Colonic mucosa (tissue), 4 donors: ENCODE results near the gene KLK3. TPM values are rescaled to one million over a fixed set of nuclear protein-coding genes. Genes with fewer than 3 reads are reported as not detected.

ENCODE experiments used
- DNase-seq: peaks from one replicate; pipeline ENCODE4 v3.0.0-alpha.2; 2020
- H3K27ac ChIP-seq: fragments of 200-600 bp; one replicate; pipeline ENCODE4 v1.8.0; 2021
- H3K27me3 ChIP-seq: fragments of 200-600 bp; one replicate; pipeline ENCODE4 v1.8.0; 2021
- H3K36me3 ChIP-seq: fragments of 200-600 bp; one replicate; pipeline ENCODE4 v1.8.0; 2021
- H3K4me1 ChIP-seq: fragments of 200-600 bp; one replicate; pipeline ENCODE4 v1.8.0; 2021; ENCODE audit warnings: mild to moderate bottlenecking
- H3K4me3 ChIP-seq: fragments of 200-600 bp; one replicate; pipeline ENCODE4 v1.8.0; 2021
- H3K9ac ChIP-seq, 2 donors: one replicate each; pipeline ENCODE4 v1.7.0; 2013; ENCODE audit warnings: control low read depth in 2 of 2, low read depth in 2 of 2, low read length in 2 of 2
- H3K9me3 ChIP-seq: fragments of 200-600 bp; one replicate; pipeline ENCODE4 v1.8.0; 2021
- intact Hi-C: fragments of 100-400 bp; cut with DNase I; formaldehyde crosslinking; loops from one replicate; pipeline ENCODE4 v1.14.1; 2022
- total RNA-seq, 2 donors: library from RNA; stranded (reverse); fragmentation: NEBNext Ultra II Directional in 1 of 2; extraction: Animal tissue kit (Norgen Biotek cat#: 25700) in 1 of 2; gene quantifications; one replicate each; pipeline ENCODE4 v1.2.1, GENCODE V29; 2021
- TF ChIP-seq, protein P1 (sequence below): fragments of 200-600 bp; IDR thresholded peaks from one replicate; pipeline ENCODE4 v1.8.0; 2022; ENCODE audit warnings: antibody characterized with exemption, mild to moderate bottlenecking
- donor health status: healthy.
- donor health status: DM: no; HTN: no; CAD: no.
- donor health status: DM: no; HTN: no; CAD: no.

Gene KLK3
- total RNA-seq, 2 donors from 2014 or later: 2.4 to 2.5 TPM

DNA sequence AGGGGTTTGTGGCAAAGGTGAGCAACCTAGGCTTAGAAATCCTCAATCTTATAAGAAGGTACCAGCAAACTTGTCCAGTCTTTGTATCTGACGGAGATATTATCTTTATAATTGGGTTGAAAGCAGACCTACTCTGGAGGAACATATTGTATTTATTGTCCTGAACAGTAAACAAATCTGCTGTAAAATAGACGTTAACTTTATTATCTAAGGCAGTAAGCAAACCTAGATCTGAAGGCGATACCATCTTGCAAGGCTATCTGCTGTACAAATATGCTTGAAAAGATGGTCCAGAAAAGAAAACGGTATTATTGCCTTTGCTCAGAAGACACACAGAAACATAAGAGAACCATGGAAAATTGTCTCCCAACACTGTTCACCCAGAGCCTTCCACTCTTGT is 14.8 kb downstream of the KLK3 start:
- H3K4me1 ChIP-seq: no peaks in the 10 kb centered on the region
- H3K4me3 ChIP-seq: no peak overlapping the region
- no peak overlapping the region for H3K27ac ChIP-seq
- H3K9me3 ChIP-seq: no peaks in the 10 kb centered on the region
- no peak for DNase-seq
- H3K9ac ChIP-seq: no peak overlapping the region
- TF ChIP-seq, protein P1, sequence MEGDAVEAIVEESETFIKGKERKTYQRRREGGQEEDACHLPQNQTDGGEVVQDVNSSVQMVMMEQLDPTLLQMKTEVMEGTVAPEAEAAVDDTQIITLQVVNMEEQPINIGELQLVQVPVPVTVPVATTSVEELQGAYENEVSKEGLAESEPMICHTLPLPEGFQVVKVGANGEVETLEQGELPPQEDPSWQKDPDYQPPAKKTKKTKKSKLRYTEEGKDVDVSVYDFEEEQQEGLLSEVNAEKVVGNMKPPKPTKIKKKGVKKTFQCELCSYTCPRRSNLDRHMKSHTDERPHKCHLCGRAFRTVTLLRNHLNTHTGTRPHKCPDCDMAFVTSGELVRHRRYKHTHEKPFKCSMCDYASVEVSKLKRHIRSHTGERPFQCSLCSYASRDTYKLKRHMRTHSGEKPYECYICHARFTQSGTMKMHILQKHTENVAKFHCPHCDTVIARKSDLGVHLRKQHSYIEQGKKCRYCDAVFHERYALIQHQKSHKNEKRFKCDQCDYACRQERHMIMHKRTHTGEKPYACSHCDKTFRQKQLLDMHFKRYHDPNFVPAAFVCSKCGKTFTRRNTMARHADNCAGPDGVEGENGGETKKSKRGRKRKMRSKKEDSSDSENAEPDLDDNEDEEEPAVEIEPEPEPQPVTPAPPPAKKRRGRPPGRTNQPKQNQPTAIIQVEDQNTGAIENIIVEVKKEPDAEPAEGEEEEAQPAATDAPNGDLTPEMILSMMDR: no peak
- intact Hi-C loops: no loop called here
- no peaks in the 10 kb centered on the region for H3K27me3 ChIP-seq
- H3K36me3 ChIP-seq: no peaks in the 10 kb centered on the region

GRCh38 chr19:50870417-50871089 is 15.8 kb downstream of the KLK3 start:
- Histone ChIP-seq H3K9me3 (no peaks in the 10 kb centered on the region), H3K27me3 (no peaks in the 10 kb centered on the region), H3K27ac (no peak overlapping the region), H3K4me3 (no peak overlapping the region), H3K9ac (no peak overlapping the region), H3K36me3 (no peaks in the 10 kb centered on the region), H3K4me1 (no peaks in the 10 kb centered on the region)
- intact Hi-C loops: no loop called here
- no peak for DNase-seq
- TF ChIP-seq, protein P1: no peak

DNA sequence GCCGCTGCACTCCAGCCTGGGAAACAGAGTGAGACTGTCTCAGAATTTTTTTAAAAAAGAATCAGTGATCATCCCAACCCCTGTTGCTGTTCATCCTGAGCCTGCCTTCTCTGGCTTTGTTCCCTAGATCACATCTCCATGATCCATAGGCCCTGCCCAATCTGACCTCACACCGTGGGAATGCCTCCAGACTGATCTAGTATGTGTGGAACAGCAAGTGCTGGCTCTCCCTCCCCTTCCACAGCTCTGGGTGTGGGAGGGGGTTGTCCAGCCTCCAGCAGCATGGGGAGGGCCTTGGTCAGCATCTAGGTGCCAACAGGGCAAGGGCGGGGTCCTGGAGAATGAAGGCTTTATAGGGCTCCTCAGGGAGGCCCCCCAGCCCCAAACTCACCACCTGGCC is 18.3 kb downstream of the KLK3 start, which contains the start of gene KLK2:
KLK2 (plus strand) TSS at position 384 of the 400 bp plus-strand sequence. CDS start 35 bp downstream, outside the sequence.
- intact Hi-C loops: no loop called here
- Histone ChIP-seq H3K4me1 (no peaks in the 10 kb centered on the region), H3K27ac (no peak within 1 kb of the TSS), H3K27me3 (no peaks in the 10 kb centered on the region), H3K9ac (no peak within 1 kb of the TSS), H3K36me3 (no peaks in the 10 kb centered on the region), H3K9me3 (no peaks in the 10 kb centered on the region), H3K4me3 (no peak within 1 kb of the TSS)
- TF ChIP-seq, protein P1: no peak
- no peak for DNase-seq

DNA sequence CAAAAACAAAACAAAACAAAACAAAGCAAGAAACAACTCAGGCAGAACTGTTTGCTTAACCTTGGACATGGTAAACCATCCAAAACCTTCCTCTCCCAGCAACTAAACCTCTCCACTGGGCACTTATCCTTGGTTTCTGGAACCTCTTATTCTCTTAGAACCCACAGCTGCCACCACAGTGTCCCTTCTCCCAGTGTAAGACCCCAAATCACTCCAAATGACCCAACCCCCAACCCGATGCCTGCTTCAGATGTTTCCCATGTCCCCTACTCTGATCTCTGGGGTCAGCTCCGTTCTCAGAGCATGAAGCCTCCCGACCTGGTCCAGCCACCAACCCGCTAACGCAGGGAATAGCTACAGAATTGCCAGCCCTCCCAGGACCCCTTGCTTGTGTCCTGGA is 19.5 kb downstream of the KLK3 start:
- DNase-seq: no peak
- Histone ChIP-seq H3K9me3 (no peaks in the 10 kb centered on the region), H3K9ac (no peak overlapping the region), H3K4me3 (no peak overlapping the region), H3K4me1 (no peaks in the 10 kb centered on the region), H3K36me3 (no peaks in the 10 kb centered on the region), H3K27me3 (no peaks in the 10 kb centered on the region), H3K27ac (no peak overlapping the region)
- intact Hi-C loops: no loop called here
- TF ChIP-seq, protein P1: no peak

GRCh38 chr19:50875795-50876422 is 21.2 kb downstream of the KLK3 start:
- Histone ChIP-seq H3K9ac (no peak overlapping the region), H3K27me3 (no peaks in the 10 kb centered on the region), H3K4me1 (no peaks in the 10 kb centered on the region), H3K27ac (no peak overlapping the region), H3K9me3 (no peaks in the 10 kb centered on the region), H3K4me3 (no peak overlapping the region), H3K36me3 (no peaks in the 10 kb centered on the region)
- DNase-seq: no peak
- TF ChIP-seq, protein P1: no peak
- intact Hi-C loops: no loop called here
